WTC11 (cell line): ENCODE measurements around the gene FBXL7. TPM values are rescaled to one million over a fixed set of nuclear protein-coding genes. Genes with fewer than 3 reads are reported as not detected.

Source experiments
- ATAC-seq: fragments of 200-7000 bp; cut with Tn5 transposase; 2 replicates; pipeline ENCODE4 v1.10.0; 2021; ENCODE audit warnings: mild to moderate bottlenecking, moderate library complexity
- CTCF ChIA-PET: fragments of 300-600 bp; sonication (Branson Sonifier 250); formaldehyde crosslinking; loops from one replicate; lab custom pipeline; 2021; ENCODE audit warnings: antibody characterized with exemption; lab: Charles Lee
- POLR2A ChIA-PET: fragments of 350-600 bp; sonication (Branson Sonifier 250); formaldehyde crosslinking; loops from one replicate; lab custom pipeline; 2021; ENCODE audit warnings: antibody characterized with exemption; lab: Charles Lee
- DNase-seq: peaks from one replicate; pipeline ENCODE4 v3.0.0; 2021; ENCODE audit warnings: low spot score
- H3K27ac Mint-ChIP-seq: 2 replicates; pipeline ENCODE4 v1.8.0; 2021; ENCODE audit warnings: mixed read lengths
- H3K27me3 Mint-ChIP-seq: 2 replicates; pipeline ENCODE4 v1.8.0; 2021; ENCODE audit warnings: low read depth, mild to moderate bottlenecking, moderate library complexity, mixed read lengths
- H3K36me3 Mint-ChIP-seq: 2 replicates; pipeline ENCODE4 v1.8.0; 2021; ENCODE audit warnings: mixed read lengths
- H3K4me1 Mint-ChIP-seq: 2 replicates; pipeline ENCODE4 v1.8.0; 2022; ENCODE audit warnings: mixed read lengths
- H3K4me3 Mint-ChIP-seq: 2 replicates; pipeline ENCODE4 v1.8.0; 2021; ENCODE audit warnings: mild to moderate bottlenecking, moderate library complexity, mixed read lengths
- H3K9me3 Mint-ChIP-seq: 2 replicates; pipeline ENCODE4 v1.8.0; 2021; ENCODE audit warnings: mixed read lengths
- ATF3 ChIP-seq: sonication (generic); formaldehyde crosslinking; conservative IDR thresholded peaks from 2 replicates; pipeline ENCODE4 v1.8.1; 2022; ENCODE audit warnings: mild to moderate bottlenecking, missing genetic modification reagents
- E2F4 ChIP-seq: sonication (generic); formaldehyde crosslinking; IDR thresholded peaks from 2 replicates; pipeline ENCODE4 v1.8.1; 2022; ENCODE audit warnings: low read depth, mild to moderate bottlenecking, moderate library complexity, missing genetic modification reagents, borderline replicate concordance
- E2F5 ChIP-seq: sonication (generic); formaldehyde crosslinking; IDR thresholded peaks from 2 replicates; pipeline ENCODE4 v1.8.1; 2022; ENCODE audit warnings: mild to moderate bottlenecking, moderate library complexity, missing genetic modification reagents
- FOXJ3 ChIP-seq: sonication (generic); formaldehyde crosslinking; IDR thresholded peaks from 2 replicates; pipeline ENCODE4 v1.9.0; 2021; ENCODE audit warnings: missing genetic modification reagents, mild to moderate bottlenecking, borderline replicate concordance
- GRHL2 ChIP-seq: fragments of 250-450 bp; sonication (Bioruptor Pico); IDR thresholded peaks from 2 replicates; pipeline ENCODE4 v1.8.0; 2022; ENCODE audit warnings: mild to moderate bottlenecking, moderate library complexity; ENCODE audit not compliant: insufficient replicate concordance, severe bottlenecking
- HMGA2 ChIP-seq: fragments of 250-450 bp; sonication (Bioruptor Pico); IDR thresholded peaks from 2 replicates; pipeline ENCODE4 v1.4.0; 2021; ENCODE audit warnings: mild to moderate bottlenecking, moderate library complexity
- IRF1 ChIP-seq: sonication (generic); formaldehyde crosslinking; IDR thresholded peaks from 2 replicates; pipeline ENCODE4 v1.8.0; 2023; ENCODE audit warnings: missing genetic modification reagents
- JAZF1 ChIP-seq: fragments of 250-450 bp; sonication (Bioruptor Pico); IDR thresholded peaks from 2 replicates; pipeline ENCODE4 v1.9.0; 2021; ENCODE audit warnings: moderate library complexity, mild to moderate bottlenecking, inconsistent platforms
- RORB ChIP-seq: fragments of 250-450 bp; sonication (Bioruptor Pico); IDR thresholded peaks from 2 replicates; pipeline ENCODE4 v1.9.0; 2021; ENCODE audit warnings: mild to moderate bottlenecking
- SMAD3 ChIP-seq: sonication (generic); formaldehyde crosslinking; IDR thresholded peaks from 2 replicates; pipeline ENCODE4 v1.8.0; 2022; ENCODE audit warnings: missing genetic modification reagents, mild to moderate bottlenecking, borderline replicate concordance
- TEAD4 ChIP-seq: sonication (generic); formaldehyde crosslinking; IDR thresholded peaks from 2 replicates; pipeline ENCODE4 v1.8.0; 2022; ENCODE audit warnings: mild to moderate bottlenecking, missing genetic modification reagents
- ZNF138 ChIP-seq: sonication (generic); formaldehyde crosslinking; conservative IDR thresholded peaks from 2 replicates; pipeline ENCODE4 v1.8.1; 2022; ENCODE audit warnings: mild to moderate bottlenecking, moderate library complexity, missing genetic modification reagents
- ZNF396 ChIP-seq: fragments of 250-450 bp; sonication (Bioruptor Pico); IDR thresholded peaks from 2 replicates; pipeline ENCODE4 v1.8.0; 2021; ENCODE audit warnings: mild to moderate bottlenecking, moderate library complexity, borderline replicate concordance
- total RNA-seq: library from RNA; stranded (reverse); gene quantifications from 3 replicates; pipeline ENCODE4 v1.2.3, GENCODE V29; 2021
- TF ChIP-seq, protein P1 (sequence below): fragments of 250-450 bp; sonication (Bioruptor Pico); IDR thresholded peaks from 2 replicates; pipeline ENCODE4 v1.9.0; 2021; ENCODE audit warnings: moderate library complexity, mild to moderate bottlenecking, inconsistent platforms, borderline replicate concordance
- TF ChIP-seq, protein P2 (sequence below): sonication (generic); formaldehyde crosslinking; IDR thresholded peaks from 2 replicates; pipeline ENCODE4 v1.8.1; 2023; ENCODE audit warnings: mild to moderate bottlenecking, missing genetic modification reagents, borderline replicate concordance
- TF ChIP-seq, protein P3 (sequence below): sonication (generic); formaldehyde crosslinking; IDR thresholded peaks from 2 replicates; pipeline ENCODE4 v1.8.1; 2022; ENCODE audit warnings: missing genetic modification reagents, borderline replicate concordance

FBXL7 gene
- total RNA-seq, 1 experiment from 2014 or later: 13.8 TPM

DNA sequence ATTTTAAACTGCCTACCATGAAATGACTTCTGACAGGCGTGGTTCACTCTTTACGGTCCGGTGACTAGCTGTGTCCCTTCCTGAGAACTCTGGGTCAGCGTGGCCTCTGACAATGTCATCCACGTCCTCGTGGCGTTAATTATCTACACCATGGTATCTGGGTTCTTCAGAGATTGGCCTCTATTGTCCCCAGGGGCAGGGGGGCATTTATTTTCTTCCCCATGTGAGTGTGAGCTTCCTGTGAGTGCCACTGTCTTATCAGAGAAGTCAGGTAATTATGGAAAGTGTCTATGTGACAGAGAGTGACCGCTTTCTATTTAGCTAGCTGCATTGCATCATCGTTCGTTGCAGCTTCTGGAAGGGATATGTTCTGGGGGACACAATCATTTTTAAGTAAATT is 77.2 kb downstream of the FBXL7 start (continued):
- no peak for TF ChIP-seq IRF1 (CRISPR knock-in tag)
- TF ChIP-seq, protein P1, sequence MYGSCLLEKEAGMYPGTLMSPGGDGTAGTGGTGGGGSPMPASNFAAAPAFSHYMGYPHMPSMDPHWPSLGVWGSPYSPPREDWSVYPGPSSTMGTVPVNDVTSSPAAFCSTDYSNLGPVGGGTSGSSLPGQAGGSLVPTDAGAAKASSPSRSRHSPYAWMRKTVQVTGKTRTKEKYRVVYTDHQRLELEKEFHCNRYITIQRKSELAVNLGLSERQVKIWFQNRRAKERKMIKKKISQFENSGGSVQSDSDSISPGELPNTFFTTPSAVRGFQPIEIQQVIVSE: no peak

DNA sequence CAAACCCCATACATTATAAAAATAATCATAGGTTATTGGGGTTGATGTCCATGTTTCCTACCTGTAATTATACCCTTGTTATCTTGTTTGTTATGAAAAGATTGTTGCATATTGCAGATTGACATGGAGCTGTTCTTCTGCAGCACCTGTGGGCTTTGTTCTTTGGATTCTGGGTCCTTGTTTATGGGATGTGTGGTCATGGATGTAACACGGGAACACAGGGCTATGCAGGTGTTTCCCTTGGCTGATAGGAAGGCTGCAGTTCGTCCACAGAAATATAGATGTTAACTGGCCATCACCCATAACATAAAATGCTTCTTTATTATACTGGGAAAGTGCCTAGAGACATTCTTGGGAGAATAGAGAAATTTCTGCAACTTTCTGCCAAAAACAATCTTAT is 77.9 kb downstream of the FBXL7 start:
- H3K27me3 Mint-ChIP-seq: no peaks in the 10 kb centered on the region
- no peak overlapping the region for H3K27ac Mint-ChIP-seq
- ChIA-PET CTCF (no interaction called here), POLR2A (no interaction called here)
- no peak overlapping the region for H3K4me3 Mint-ChIP-seq
- TF ChIP-seq RORB (no peak), IRF1 (CRISPR knock-in tag) (no peak), GRHL2 (CRISPR knock-in tag) (no peak), ATF3 (CRISPR knock-in tag) (no peak), TEAD4 (CRISPR knock-in tag) (no peak), SMAD3 (CRISPR knock-in tag) (no peak), E2F4 (CRISPR knock-in tag) (no peak), E2F5 (CRISPR knock-in tag) (no peak), HMGA2 (CRISPR knock-in tag) (no peak), JAZF1 (no peak), ZNF396 (no peak), FOXJ3 (no peak), ZNF138 (CRISPR knock-in tag) (no peak)
- TF ChIP-seq, protein P2, sequence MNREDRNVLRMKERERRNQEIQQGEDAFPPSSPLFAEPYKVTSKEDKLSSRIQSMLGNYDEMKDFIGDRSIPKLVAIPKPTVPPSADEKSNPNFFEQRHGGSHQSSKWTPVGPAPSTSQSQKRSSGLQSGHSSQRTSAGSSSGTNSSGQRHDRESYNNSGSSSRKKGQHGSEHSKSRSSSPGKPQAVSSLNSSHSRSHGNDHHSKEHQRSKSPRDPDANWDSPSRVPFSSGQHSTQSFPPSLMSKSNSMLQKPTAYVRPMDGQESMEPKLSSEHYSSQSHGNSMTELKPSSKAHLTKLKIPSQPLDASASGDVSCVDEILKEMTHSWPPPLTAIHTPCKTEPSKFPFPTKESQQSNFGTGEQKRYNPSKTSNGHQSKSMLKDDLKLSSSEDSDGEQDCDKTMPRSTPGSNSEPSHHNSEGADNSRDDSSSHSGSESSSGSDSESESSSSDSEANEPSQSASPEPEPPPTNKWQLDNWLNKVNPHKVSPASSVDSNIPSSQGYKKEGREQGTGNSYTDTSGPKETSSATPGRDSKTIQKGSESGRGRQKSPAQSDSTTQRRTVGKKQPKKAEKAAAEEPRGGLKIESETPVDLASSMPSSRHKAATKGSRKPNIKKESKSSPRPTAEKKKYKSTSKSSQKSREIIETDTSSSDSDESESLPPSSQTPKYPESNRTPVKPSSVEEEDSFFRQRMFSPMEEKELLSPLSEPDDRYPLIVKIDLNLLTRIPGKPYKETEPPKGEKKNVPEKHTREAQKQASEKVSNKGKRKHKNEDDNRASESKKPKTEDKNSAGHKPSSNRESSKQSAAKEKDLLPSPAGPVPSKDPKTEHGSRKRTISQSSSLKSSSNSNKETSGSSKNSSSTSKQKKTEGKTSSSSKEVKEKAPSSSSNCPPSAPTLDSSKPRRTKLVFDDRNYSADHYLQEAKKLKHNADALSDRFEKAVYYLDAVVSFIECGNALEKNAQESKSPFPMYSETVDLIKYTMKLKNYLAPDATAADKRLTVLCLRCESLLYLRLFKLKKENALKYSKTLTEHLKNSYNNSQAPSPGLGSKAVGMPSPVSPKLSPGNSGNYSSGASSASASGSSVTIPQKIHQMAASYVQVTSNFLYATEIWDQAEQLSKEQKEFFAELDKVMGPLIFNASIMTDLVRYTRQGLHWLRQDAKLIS (CRISPR knock-in tag): no peak
- TF ChIP-seq, protein P1: no peak
- TF ChIP-seq, protein P3, sequence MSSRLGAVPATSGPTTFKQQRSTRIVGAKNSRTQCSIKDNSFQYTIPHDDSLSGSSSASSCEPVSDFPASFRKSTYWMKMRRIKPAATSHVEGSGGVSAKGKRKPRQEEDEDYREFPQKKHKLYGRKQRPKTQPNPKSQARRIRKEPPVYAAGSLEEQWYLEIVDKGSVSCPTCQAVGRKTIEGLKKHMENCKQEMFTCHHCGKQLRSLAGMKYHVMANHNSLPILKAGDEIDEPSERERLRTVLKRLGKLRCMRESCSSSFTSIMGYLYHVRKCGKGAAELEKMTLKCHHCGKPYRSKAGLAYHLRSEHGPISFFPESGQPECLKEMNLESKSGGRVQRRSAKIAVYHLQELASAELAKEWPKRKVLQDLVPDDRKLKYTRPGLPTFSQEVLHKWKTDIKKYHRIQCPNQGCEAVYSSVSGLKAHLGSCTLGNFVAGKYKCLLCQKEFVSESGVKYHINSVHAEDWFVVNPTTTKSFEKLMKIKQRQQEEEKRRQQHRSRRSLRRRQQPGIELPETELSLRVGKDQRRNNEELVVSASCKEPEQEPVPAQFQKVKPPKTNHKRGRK (CRISPR knock-in tag): no peak
- H3K36me3 Mint-ChIP-seq: peaks cover 19% of the 10 kb centered on the region
- peaks cover 11% of the 10 kb centered on the region for H3K9me3 Mint-ChIP-seq
- ATAC-seq: no peak
- no peak for DNase-seq
- peaks cover 5% of the 10 kb centered on the region for H3K4me1 Mint-ChIP-seq
